HG03280 (cell line): ENCODE results near the gene ETV7.
A peak's percentile ranks its signal among the peaks of the same experiment; 100 is the strongest.
"Not testable (repeated sequence)": the region's sequence is repeated elsewhere in the genome, so short reads cannot be mapped to it uniquely, and the experiment has no call there.

Source experiments
- ATAC-seq: cut with Tn5 transposase; IDR thresholded peaks from one replicate; pipeline ENCODE4 v1.9.1; 2021; ENCODE audit warnings: mild to moderate bottlenecking, moderate library complexity; ENCODE audit not compliant: unreplicated experiment

ETV7 gene

GRCh38 chr6:36364669-36365479 lies 22.6 kb downstream of the ETV7 start:
- no peak for ATAC-seq

- ATAC-seq, result not testable (repeated sequence)
Measured at GRCh38 chr6:36364061-36364635, 23.3 kb downstream of the ETV7 start.

GRCh38 chr6:36363371-36363752 lies 24.1 kb downstream of the ETV7 start:
- not testable (repeated sequence) for ATAC-seq

- ATAC-seq, result no peak
Measured at GRCh38 chr6:36362551-36363370, 24.7 kb downstream of the ETV7 start.

- peak; percentile 24 for ATAC-seq
Measured at GRCh38 chr6:36361071-36361470, 26.4 kb downstream of the ETV7 start.

- peak; percentile 48 for ATAC-seq
Measured at GRCh38 chr6:36360241-36361054, 27.0 kb downstream of the ETV7 start.

GRCh38 chr6:36358226-36358915 lies 29.1 kb downstream of the ETV7 start:
- no peak for ATAC-seq

GRCh38 chr6:36357872-36358225 lies 29.6 kb downstream of the ETV7 start:
- ATAC-seq, result no peak

GRCh38 chr6:36355819-36356218 lies 31.6 kb downstream of the ETV7 start:
- no peak for ATAC-seq

GRCh38 chr6:36353411-36353915 lies 34.0 kb downstream of the ETV7 start:
- ATAC-seq, result no peak

GRCh38 chr6:36352477-36353157 lies 34.9 kb downstream of the ETV7 start:
- no peak for ATAC-seq

- ATAC-seq, result no peak
Measured at GRCh38 chr6:36350681-36351571, 36.5 kb downstream of the ETV7 start.

GRCh38 chr6:36350082-36350481 lies 37.4 kb downstream of the ETV7 start:
- no peak for ATAC-seq

- ATAC-seq, result no peak
Measured at GRCh38 chr6:36349240-36349639, 38.2 kb downstream of the ETV7 start.

- ATAC-seq, result no peak
Measured at GRCh38 chr6:36347621-36348020, 39.8 kb downstream of the ETV7 start.

- ATAC-seq, result no peak
Measured at GRCh38 chr6:36346486-36347273, 40.8 kb downstream of the ETV7 start.

GRCh38 chr6:36345681-36346466 lies 41.6 kb downstream of the ETV7 start:
- no peak for ATAC-seq
